ENCODE measurements around the gene DNAI1. TPM values are rescaled to one million over a fixed set of nuclear protein-coding genes. Genes with fewer than 3 reads are reported as not detected.
A peak's percentile ranks its signal among the peaks of the same experiment; 100 is the strongest.

Gene DNAI1
- total and polyA plus RNA-seq, 2 of the 13 experiments (the other 11 are each of a cell fraction or from before 2014, with no cell fraction given): not detected

- TF ChIP-seq ZSCAN20 (CRISPR knock-in tag; IDR thresholded peaks at IDR 0.05; ENCODE audit: borderline replicate concordance) (no peak), ZSCAN25 (CRISPR knock-in tag; IDR thresholded peaks at IDR 0.05) (no peak), ARID3A (IDR thresholded peaks at IDR 0.05; ENCODE audit: low read depth, low read length) (no peak), YEATS2 (CRISPR knock-in tag; IDR thresholded peaks at IDR 0.05; ENCODE audit: borderline replicate concordance) (no peak), EHMT2 (IDR thresholded peaks at IDR 0.05; ENCODE audit: borderline replicate concordance, low read depth, low read length) (peak; percentile 94), ZNF792 (CRISPR knock-in tag; IDR thresholded peaks at IDR 0.05) (0 out of 2 replicates have a peak, but pooled peaks have one; percentile 52), ZMYM2 (CRISPR knock-in tag; IDR thresholded peaks at IDR 0.05) (no peak), GMEB1 (CRISPR knock-in tag; IDR thresholded peaks at IDR 0.05; ENCODE audit: borderline replicate concordance) (no peak), NR0B2 (CRISPR knock-in tag; IDR thresholded peaks at IDR 0.05) (no peak), ZNF652 (CRISPR knock-in tag; IDR thresholded peaks at IDR 0.05; ENCODE audit: borderline replicate concordance, low read depth) (no peak), FOSL1 (CRISPR knock-in tag; IDR thresholded peaks at IDR 0.05; ENCODE audit: borderline replicate concordance) (no peak), ZNF431 (CRISPR knock-in tag; IDR thresholded peaks at IDR 0.05; ENCODE audit: borderline replicate concordance, low read depth) (no peak), YY1 (IDR thresholded peaks at IDR 0.05; ENCODE audit: insufficient read depth, insufficient replicate concordance, low read depth, low read length) (no peak), GTF3A (CRISPR knock-in tag; conservative IDR thresholded peaks at IDR 0.05) (no peak), MAX (IDR thresholded peaks at IDR 0.05) (no peak), CENPX (CRISPR knock-in tag; IDR thresholded peaks at IDR 0.05) (no peak), ZNF777 (CRISPR knock-in tag; IDR thresholded peaks at IDR 0.05) (0 out of 2 replicates have a peak, but pooled peaks have one; percentile 35), NFRKB (IDR thresholded peaks at IDR 0.05) (no peak), ZNF512 (CRISPR knock-in tag; IDR thresholded peaks at IDR 0.05) (no peak), ZNF17 (CRISPR knock-in tag; IDR thresholded peaks at IDR 0.05) (no peak), ETS1 (CRISPR knock-in tag; IDR thresholded peaks at IDR 0.05) (no peak), ZNF333 (CRISPR knock-in tag; IDR thresholded peaks at IDR 0.05; ENCODE audit: borderline replicate concordance) (no peak), LCORL (IDR thresholded peaks at IDR 0.05) (no peak), LCORL (CRISPR knock-in tag; IDR thresholded peaks at IDR 0.05) (no peak), SP2 (CRISPR knock-in tag; IDR thresholded peaks at IDR 0.05) (no peak), SAP130 (CRISPR knock-in tag; IDR thresholded peaks at IDR 0.05; ENCODE audit: low read depth) (peak; percentile 51)
These were observed 35.4 kb downstream of the DNAI1 start (continued) for GRCh38 chr9:34493972-34494535.

All from HepG2 (cell line).